HG03097 (cell line): Measurements from ENCODE around the gene DERA.
"Not testable (repeated sequence)": the region's sequence is repeated elsewhere in the genome, so short reads cannot be mapped to it uniquely, and the experiment has no call there.

Source experiments
- ATAC-seq: cut with Tn5 transposase; IDR thresholded peaks from one replicate; pipeline ENCODE4 v1.9.1; 2021; ENCODE audit not compliant: unreplicated experiment, low FRiP score

Gene DERA

DNA sequence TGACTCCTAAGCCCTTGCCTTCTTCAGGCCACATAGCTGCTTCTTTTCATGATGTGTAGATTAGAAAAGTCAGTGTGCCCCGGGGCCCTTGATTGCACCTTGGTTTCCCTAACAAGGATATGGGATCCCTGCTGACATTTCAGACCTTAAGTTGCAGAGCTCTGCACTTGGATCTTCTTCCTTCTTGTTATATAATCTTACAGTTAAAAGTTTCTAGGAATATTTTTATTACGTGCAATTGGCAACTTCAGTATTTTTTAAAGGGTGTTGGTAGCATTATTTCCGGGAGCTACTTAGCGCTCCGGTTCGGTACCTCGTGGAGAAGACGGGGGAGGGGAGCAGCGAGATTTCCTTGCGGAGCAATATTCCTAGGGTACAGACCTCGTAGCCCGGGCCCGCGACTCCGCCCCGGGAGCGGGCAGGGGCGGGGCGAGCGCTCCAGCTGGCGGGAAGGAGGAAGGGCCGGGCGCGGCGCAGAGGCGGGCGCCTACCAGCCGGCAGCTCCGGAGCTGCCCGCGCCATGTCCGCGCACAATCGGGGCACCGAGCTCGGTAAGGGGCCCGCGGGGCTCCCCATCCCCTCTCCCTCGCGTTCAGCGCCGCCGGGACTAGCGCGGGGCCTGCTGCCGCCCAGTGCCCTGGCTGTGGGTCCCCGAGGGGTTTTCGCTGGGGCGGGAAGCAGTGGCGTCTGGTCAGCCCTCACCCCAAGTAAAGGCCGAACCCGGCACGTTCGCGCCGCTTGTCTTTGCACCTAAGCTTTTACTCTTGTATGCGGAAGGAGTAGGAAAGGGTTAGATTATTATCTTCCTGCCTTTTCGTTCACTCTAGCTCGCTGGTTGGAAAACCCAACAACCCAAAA is at the start of gene DERA:
Gene DERA, plus strand, starts transcription at position 469 of the 858 bp plus-strand sequence. Its CDS starts 52 bp downstream, at position 521.
- ATAC-seq = peak; percentile 95

- no peak for ATAC-seq
Measured at GRCh38 chr12:15861404-15861803, 49.7 kb upstream of the DERA start.

GRCh38 chr12:15862840-15863239 is 48.3 kb upstream of the DERA start:
- no peak for ATAC-seq

GRCh38 chr12:15863372-15863771 is 47.8 kb upstream of the DERA start:
- ATAC-seq = no peak

GRCh38 chr12:15863984-15864383 is 47.1 kb upstream of the DERA start:
- peak; percentile 89 for ATAC-seq

DNA sequence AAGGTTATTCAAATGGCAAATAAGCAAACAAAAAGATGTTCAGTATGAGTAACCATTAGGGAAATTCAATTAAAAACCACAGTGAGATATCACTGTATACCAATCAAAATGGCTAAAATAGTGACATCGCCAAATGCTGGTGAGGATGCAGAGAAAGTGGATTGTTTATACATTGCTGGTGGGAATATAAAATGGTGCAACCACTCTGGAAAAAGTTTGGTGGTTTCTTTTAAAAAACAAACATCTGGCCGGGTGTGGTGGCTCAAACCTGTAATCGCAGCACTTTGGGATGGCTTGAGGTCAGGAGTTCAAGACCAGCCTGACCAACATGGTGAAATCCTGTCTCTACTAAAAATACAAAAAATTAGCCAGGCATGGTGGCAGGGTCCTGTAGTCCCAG is 42.9 kb upstream of the DERA start:
- ATAC-seq = no peak

GRCh38 chr12:15873556-15873955 is 37.6 kb upstream of the DERA start:
- ATAC-seq = no peak

DNA sequence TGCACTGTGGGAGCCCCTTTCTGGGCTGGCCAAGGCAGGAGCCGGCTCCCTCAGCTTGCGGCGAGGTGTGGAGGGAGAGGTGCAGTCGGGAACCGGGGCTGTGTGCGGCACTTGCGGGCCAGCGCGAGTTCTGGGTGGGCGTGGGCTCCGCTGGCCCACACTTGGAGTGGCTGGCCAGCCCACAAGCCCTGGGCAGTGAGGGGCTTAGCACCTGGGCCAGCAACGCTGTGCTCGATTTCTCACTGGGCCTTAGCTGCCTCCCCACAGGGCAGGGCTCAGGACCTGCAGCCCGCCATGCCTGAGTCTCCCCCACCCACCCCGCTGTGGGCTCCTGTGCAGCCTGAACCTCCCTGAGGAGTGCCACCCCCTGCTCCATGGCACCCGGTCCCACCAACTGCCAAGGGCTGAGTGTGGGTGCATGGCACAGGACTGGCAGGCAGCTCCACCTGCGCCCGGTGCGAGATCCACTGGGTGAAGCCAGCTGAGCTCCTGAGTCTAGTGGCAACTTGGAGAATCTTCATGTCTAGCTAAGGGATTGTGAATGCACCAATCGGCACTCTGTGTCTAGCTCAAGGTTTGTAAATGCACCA is 36.5 kb upstream of the DERA start:
- not testable (repeated sequence) for ATAC-seq

DNA sequence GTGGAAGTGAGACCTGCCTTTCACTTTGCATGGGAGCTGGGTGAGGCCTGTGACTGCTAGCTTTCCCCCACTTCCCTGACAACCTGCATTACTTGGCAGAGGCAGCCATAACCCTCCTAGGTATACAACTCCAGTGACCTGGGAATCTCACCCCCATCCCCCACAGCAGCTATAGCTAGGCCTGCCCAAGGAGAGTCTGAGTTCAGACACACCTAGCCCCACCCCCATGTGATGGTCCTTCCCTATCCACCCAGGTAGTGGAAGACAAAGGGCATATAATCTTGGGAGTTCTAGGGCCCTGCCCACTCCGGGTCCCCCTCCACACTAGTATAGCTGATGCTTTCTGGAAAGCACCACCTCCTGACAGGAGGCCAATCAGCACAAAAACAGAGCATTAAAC is 35.3 kb upstream of the DERA start:
- no peak for ATAC-seq

DNA sequence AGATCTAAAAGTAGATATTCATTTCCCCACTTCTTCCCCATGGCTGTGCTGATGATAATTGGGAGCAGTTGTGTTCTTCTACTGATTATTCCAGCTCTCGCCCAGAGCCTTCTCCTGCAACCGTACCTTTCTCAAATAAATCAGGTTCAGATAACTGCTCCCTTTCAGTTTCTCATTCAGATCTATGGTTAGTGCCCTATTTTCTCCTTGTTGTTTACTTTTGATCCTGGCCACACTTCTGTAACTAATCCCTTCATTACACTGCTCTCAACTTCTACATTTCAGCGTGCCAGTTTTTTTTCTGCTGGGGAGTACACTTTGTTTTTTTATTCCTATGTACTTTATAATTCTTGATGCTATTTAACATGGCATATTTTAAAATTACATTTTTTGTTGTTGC is 31.7 kb upstream of the DERA start:
- ATAC-seq = no peak

- no peak for ATAC-seq
Measured at GRCh38 chr12:15880721-15881120, 30.4 kb upstream of the DERA start.

DNA sequence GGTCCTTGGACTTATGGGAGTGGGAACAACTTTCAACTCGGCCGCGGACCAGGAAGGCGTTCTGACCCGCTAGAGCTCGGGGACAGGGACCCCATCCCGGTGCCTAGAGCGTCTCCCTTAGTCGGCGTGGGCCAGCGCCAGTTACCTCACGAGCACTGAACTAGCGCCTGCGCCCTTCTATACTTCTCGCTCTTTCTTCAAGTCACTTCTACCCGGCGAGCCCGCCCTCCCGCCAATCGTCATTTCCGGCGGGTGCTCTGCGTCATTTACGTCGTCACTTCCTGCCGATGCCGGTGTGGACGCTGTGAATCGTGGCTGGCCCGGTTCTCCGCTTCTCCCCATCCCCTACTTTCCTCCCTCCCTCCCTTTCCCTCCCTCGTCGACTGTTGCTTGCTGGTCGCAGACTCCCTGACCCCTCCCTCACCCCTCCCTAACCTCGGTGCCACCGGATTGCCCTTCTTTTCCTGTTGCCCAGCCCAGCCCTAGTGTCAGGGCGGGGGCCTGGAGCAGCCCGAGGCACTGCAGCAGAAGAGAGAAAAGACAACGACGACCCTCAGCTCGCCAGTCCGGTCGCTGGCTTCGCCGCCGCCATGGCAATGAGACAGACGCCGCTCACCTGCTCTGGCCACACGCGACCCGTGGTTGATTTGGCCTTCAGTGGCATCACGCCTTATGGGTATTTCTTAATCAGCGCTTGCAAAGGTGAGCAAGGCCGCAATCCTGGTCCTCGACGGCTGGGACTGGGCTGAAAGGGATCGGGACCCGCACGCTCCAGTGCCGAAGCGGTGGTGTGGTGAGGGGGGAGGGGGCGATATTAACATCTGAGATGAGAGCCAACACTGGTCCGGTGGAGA is 28.8 kb upstream of the DERA start, which contains the start of gene STRAP:
Gene STRAP, plus strand, starts transcription at position 270 of the 854 bp plus-strand sequence. Its CDS starts 321 bp downstream, at position 591.
- peak; percentile 97 for ATAC-seq

GRCh38 chr12:15883536-15883935 is 27.6 kb upstream of the DERA start:
- no peak for ATAC-seq

DNA sequence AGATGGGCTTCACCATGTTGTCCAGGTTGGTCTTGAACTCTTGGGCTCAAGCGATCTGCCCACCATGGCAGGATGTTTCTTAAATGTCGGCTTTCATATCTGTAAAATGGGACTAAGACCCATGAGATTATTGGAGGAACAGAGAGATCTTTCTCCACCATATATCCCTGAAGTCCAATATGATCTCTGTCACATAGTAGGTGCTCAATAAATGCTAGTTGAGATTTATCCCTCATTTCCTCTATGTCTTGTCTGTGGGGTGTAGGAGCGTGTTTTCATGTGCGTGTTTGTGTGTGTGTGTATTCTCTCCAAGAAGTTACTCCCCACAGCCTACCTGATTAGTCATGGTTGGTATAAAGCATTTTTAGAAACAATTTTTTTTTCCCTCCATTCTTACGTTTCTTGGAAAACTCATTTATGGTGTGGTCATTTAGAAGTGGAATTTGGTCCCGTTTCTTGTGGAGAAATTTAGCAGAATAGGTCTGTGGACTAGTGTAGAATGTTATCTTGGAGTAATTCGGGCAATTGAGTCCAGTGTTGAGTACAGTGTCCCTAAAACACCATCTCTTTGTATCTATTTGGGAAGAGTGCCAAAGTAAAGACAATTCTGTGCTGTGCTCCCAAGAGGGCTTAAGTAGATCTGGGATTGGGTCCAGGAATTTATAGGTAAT is 24.6 kb upstream of the DERA start:
- ATAC-seq = no peak

DNA sequence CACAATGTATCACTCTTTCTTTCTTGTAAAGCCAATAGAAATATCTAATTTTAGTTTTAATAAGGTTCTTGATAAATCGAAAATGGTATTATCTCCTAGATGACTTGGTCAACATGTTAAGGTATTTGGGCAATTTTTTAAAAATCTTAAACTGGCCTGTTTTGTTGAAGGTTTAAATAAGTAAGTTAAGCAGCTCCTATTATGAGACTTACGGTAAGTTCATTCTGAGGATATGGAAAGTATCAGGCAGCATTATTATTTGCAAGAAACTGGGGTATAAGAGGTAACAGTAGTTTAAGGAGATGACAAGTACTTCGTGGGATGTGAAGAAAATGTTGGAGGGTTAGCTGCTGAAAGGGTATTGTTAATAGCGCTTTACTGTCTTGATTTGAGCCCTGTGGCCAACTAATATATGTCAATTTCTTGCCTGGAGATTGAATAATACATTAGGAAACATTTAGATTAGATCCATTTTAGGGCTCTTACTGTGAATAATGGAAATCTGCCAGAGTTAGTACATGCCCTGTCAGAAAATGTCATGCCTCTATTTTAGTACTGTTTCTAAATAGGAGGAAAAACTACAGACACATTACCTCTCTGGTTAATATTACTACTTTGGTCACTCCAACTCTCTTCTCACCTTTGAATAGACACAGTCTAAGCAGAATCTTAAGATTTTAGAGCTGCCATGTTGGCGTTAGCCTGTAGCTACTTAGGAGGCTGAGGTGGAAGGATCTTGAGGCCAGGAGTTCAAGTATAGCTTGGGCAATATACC is 23.9 kb upstream of the DERA start:
- ATAC-seq = no peak

- ATAC-seq = no peak
Measured at GRCh38 chr12:15892645-15893259, 18.4 kb upstream of the DERA start.

GRCh38 chr12:15893260-15893659 is 17.9 kb upstream of the DERA start:
- ATAC-seq = no peak

DNA sequence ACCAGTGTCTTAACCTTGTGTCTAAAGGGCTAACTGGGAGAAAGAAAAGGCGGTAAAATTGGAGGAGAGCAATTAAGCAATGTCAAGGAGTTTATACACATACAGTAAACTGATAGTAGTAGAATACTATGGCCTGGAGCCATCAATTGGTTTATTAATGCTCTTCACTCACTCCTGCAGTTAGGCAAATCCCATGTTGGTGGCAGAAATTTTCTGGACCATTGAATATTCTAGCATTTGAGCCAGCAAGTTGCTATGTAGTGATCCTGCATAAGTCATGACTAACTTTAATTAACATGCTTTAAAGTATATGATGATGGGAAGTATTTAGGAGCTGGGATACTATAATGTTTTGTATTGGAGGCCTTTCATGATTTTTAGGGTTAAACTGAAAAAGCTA is 14.3 kb upstream of the DERA start:
- ATAC-seq = no peak

GRCh38 chr12:15897433-15897832 is 13.7 kb upstream of the DERA start:
- ATAC-seq = no peak
